ENCODE measurements around the gene FAM227B.

GRCh38 chr15:49288391-49288790 is 332.2 kb downstream of the FAM227B start:
- TF ChIP-seq EZH2 (IDR thresholded peaks at IDR 0.05; ENCODE audit: low read depth) (no peak), CTCF (conservative IDR thresholded peaks at IDR 0.05) (no peak)

Data from PC-9 (cell line).